Stimulated activated CD8-positive, alpha-beta memory T cell treated with anti-CD3 and anti-CD28 coated beads, Interleukin-12 subunit alpha, Interleukin-12 subunit beta, amount 100 ng/mL, for 24 hours (primary cell): ENCODE data around the gene MAP3K4.

Experiments used
- DNase-seq: peaks from one replicate; pipeline ENCODE4 v3.0.0-alpha.2; 2020; ENCODE audit errors: extremely low read depth

Gene MAP3K4

GRCh38 chr6:161143663-161144430, 152.3 kb downstream of the MAP3K4 start:
- DNase-seq: no peak

GRCh38 chr6:161150136-161150535, 158.6 kb downstream of the MAP3K4 start:
- DNase-seq: no peak

- DNase-seq: no peak
These were observed 159.0 kb downstream of the MAP3K4 start for GRCh38 chr6:161150566-161150965.

DNA sequence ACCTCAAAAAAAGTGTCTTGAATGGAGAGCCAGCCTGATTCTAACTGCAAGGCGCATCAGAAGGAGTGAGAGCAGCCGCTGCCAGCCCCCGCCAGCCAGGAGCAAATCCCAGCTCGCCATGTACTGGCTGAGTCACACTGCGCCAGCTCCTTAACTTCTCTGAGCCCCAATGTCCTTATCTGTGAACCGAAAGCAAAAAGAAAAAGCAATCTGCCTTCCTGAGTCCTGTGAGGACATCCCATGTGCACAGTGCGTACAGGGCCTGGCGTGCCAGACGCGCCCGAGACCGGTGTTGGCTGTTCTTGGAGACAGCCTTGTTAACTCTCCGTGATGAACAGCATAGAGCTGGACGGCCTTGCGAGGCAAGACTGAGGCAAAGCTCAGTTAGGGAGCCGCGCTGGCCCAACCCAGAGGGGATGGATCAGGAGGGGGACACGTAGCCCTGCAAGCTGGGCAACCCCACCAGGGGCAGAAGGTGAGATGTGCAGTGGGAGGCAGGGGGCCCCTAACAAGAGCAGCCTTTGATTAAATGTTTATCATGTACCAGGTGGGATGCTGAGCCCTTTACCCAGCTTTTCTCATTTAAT, 159.6 kb downstream of the MAP3K4 start:
- no peak for DNase-seq

DNA sequence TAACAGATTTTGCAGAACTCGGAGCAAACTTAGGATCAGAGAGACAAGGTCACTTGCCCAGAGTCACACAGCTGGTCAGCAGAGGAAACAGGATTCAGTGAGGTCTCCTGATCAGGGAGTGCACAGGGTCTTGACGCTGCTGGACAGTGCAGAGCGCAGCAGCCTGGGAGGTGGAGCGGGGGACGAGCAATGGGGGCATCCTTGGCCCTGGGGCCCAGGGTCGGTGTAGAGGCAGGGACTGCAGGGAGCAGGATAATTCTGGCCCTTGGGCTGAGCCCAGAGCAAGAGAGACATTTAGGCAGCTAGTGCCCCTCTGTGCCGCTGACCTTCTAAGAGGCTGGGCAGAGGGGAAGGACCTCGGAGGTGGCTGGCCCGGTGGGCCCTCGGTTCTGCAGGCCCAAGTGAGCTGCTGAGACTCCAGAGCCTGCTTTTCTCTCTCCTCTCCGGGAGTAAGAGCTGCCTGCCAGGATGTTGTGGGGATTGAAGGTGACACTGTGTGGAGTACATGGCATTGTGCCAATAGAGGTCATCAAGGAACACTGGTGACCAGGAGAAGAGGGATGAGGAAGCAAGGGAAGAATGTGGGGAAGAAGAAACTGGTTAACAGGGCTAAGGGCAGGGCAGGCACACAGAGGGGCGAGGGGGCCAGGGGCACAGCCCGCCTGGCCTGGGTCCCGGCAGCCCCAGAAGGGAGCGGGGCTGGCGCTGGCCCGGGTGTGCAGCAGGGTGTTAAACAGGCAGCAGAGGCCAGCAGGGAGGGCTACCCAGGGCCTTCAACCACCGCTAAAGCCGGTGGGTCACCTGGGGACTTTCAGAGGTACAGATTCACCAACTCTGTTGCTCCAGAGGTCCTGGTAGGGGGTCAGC, 160.3 kb downstream of the MAP3K4 start:
- DNase-seq: no peak

GRCh38 chr6:161152527-161152862, 160.9 kb downstream of the MAP3K4 start:
- DNase-seq: no peak

- no peak for DNase-seq
These were observed 161.5 kb downstream of the MAP3K4 start for GRCh38 chr6:161152907-161153662.

GRCh38 chr6:161153725-161154124, 162.2 kb downstream of the MAP3K4 start:
- DNase-seq: no peak

DNA sequence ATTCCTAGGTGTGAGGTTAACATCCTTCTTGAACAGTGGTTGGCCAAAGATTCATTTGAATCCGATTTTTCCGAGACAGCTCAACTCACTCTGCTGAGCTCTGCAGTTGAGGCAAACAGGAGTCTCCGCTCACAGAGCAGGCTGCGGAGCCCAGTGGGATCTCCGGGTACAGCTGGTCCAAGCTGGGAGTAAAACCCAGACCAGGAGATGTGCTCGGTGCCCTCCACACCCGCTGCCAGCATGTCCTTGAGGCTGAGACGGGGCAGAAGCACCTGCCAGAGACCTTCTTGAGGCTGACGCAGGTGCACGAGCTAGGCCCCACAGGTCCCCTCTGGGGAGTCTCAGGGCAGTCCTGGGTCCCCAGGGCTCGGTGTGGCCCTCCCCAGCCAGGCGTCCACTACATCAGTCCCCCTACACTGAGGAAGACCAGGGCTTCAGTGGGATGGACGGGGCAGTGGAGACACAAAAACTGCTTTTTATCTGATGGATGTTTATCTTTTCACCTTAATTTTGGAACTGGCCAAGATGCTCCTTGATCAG, 163.3 kb downstream of the MAP3K4 start:
- no peak for DNase-seq

- DNase-seq: no peak
These were observed 169.6 kb downstream of the MAP3K4 start for GRCh38 chr6:161161121-161161520.

- DNase-seq: no peak
These were observed 170.5 kb downstream of the MAP3K4 start for GRCh38 chr6:161161889-161162624.

GRCh38 chr6:161162722-161163121, 171.2 kb downstream of the MAP3K4 start:
- DNase-seq: no peak

- DNase-seq: no peak
These were observed 172.1 kb downstream of the MAP3K4 start for GRCh38 chr6:161163466-161164181.

DNA sequence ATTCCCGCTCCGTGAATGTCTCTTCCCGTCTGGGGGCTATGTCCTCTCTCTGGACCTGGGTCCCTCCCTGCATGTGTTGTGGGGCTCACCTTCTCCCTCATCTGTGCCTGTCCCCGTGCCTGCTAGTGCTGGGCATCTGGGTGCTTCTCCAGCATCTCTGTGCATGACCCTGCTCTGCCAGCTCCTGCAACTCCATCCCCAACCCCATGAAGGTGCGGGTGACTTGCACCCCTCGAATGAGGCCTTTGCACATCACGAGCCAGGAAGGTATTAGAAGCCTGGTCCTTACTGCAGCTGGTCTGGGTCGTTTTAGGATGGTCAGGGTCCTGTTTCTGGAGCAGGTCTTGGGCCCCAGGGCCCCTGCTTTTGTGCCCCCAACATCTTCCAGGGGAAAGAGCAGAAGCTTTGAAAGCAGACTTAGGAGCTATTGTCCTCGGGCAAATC, 172.6 kb downstream of the MAP3K4 start:
- no peak for DNase-seq

DNA sequence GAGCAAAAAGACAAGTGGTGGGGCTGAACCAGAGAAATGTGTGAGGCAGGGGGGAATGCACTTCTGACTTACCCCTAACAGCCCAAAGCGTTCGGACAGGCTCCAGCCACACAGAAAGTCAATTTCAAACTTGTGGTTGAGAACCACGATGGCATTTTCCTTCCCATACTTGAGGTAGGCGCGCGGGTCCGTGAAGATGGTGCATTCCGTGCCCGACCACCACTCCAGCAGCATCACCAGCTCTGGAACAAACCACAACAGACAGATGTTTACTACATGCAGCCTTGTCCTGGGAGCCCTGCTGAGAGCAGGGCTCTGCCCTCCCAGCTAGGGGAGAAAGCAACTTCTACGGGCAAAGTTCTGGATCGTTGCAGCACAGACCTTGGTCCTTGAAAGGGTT, 174.6 kb downstream of the MAP3K4 start:
- no peak for DNase-seq

DNA sequence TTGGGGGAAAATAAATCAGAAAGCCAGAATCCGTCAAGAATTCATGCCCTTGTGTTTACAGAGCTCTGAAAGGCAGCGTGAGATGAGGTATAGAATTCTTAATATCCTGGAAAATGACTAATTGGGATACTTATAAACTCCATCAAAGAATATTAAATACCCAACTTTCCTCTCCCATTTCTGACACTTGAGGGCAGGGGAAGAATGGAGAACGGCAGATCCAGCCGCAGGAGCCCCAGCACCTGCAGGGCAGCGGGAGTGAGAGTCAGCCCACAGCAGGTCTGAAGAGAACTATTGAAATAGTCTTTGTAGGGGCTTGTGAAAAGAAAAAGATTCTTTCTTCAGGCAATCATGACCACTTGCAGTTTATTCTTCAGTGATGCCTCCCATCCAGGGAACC, 175.1 kb downstream of the MAP3K4 start:
- no peak for DNase-seq
